ENCODE data around the gene USH2A.

The USH2A gene

GRCh38 chr1:216142921-216143320 lies 280.3 kb downstream of the USH2A start:
- TF ChIP-seq ZNF639 (tag by site-specific recombination; IDR thresholded peaks at IDR 0.05): no peak
- no peak for TF ChIP-seq KLF16 (tag by site-specific recombination; IDR thresholded peaks at IDR 0.05)
- no peak for TF ChIP-seq SCRT1 (tag by site-specific recombination; IDR thresholded peaks at IDR 0.05; ENCODE audit: borderline replicate concordance)
- no peak for TF ChIP-seq ZNF335 (tag by site-specific recombination; conservative IDR thresholded peaks at IDR 0.05)
- TF ChIP-seq ZBTB17 (tag by site-specific recombination; IDR thresholded peaks at IDR 0.05): no peak
- no peak for TF ChIP-seq BCL6B (tag by site-specific recombination; IDR thresholded peaks at IDR 0.05)
- TF ChIP-seq ZNF610 (tag by site-specific recombination; IDR thresholded peaks at IDR 0.05; ENCODE audit: borderline replicate concordance): no peak
- no peak for TF ChIP-seq ZNF529 (tag by site-specific recombination; IDR thresholded peaks at IDR 0.05; ENCODE audit: insufficient replicate concordance)
- TF ChIP-seq, protein P1, sequence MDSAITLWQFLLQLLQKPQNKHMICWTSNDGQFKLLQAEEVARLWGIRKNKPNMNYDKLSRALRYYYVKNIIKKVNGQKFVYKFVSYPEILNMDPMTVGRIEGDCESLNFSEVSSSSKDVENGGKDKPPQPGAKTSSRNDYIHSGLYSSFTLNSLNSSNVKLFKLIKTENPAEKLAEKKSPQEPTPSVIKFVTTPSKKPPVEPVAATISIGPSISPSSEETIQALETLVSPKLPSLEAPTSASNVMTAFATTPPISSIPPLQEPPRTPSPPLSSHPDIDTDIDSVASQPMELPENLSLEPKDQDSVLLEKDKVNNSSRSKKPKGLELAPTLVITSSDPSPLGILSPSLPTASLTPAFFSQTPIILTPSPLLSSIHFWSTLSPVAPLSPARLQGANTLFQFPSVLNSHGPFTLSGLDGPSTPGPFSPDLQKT (IDR thresholded peaks at IDR 0.05; ENCODE audit: borderline replicate concordance, low read depth, low read length): no peak
- TF ChIP-seq SP7 (tag by site-specific recombination; IDR thresholded peaks at IDR 0.05): no peak
- TF ChIP-seq ZNF768 (tag by site-specific recombination; IDR thresholded peaks at IDR 0.05): no peak
- TF ChIP-seq, protein P2, sequence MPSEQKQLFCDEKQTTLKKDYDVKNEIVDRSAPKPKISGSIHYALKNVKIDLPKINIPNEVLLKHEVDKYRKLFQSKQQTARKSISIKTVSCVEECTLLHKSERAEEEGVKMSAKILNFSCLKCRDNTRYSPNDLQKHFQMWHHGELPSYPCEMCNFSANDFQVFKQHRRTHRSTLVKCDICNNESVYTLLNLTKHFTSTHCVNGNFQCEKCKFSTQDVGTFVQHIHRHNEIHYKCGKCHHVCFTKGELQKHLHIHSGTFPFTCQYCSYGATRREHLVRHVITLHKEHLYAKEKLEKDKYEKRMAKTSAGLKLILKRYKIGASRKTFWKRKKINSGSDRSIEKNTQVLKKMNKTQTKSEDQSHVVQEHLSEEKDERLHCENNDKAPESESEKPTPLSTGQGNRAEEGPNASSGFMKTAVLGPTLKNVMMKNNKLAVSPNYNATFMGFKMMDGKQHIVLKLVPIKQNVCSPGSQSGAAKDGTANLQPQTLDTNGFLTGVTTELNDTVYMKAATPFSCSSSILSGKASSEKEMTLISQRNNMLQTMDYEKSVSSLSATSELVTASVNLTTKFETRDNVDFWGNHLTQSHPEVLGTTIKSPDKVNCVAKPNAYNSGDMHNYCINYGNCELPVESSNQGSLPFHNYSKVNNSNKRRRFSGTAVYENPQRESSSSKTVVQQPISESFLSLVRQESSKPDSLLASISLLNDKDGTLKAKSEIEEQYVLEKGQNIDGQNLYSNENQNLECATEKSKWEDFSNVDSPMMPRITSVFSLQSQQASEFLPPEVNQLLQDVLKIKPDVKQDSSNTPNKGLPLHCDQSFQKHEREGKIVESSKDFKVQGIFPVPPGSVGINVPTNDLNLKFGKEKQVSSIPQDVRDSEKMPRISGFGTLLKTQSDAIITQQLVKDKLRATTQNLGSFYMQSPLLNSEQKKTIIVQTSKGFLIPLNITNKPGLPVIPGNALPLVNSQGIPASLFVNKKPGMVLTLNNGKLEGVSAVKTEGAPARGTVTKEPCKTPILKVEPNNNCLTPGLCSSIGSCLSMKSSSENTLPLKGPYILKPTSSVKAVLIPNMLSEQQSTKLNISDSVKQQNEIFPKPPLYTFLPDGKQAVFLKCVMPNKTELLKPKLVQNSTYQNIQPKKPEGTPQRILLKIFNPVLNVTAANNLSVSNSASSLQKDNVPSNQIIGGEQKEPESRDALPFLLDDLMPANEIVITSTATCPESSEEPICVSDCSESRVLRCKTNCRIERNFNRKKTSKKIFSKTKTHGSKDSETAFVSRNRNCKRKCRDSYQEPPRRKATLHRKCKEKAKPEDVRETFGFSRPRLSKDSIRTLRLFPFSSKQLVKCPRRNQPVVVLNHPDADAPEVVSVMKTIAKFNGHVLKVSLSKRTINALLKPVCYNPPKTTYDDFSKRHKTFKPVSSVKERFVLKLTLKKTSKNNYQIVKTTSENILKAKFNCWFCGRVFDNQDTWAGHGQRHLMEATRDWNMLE (tag by site-specific recombination; conservative IDR thresholded peaks at IDR 0.05; ENCODE audit: low read depth): no peak
- TF ChIP-seq, protein P3, sequence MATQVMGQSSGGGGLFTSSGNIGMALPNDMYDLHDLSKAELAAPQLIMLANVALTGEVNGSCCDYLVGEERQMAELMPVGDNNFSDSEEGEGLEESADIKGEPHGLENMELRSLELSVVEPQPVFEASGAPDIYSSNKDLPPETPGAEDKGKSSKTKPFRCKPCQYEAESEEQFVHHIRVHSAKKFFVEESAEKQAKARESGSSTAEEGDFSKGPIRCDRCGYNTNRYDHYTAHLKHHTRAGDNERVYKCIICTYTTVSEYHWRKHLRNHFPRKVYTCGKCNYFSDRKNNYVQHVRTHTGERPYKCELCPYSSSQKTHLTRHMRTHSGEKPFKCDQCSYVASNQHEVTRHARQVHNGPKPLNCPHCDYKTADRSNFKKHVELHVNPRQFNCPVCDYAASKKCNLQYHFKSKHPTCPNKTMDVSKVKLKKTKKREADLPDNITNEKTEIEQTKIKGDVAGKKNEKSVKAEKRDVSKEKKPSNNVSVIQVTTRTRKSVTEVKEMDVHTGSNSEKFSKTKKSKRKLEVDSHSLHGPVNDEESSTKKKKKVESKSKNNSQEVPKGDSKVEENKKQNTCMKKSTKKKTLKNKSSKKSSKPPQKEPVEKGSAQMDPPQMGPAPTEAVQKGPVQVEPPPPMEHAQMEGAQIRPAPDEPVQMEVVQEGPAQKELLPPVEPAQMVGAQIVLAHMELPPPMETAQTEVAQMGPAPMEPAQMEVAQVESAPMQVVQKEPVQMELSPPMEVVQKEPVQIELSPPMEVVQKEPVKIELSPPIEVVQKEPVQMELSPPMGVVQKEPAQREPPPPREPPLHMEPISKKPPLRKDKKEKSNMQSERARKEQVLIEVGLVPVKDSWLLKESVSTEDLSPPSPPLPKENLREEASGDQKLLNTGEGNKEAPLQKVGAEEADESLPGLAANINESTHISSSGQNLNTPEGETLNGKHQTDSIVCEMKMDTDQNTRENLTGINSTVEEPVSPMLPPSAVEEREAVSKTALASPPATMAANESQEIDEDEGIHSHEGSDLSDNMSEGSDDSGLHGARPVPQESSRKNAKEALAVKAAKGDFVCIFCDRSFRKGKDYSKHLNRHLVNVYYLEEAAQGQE (tag by site-specific recombination; IDR thresholded peaks at IDR 0.05): no peak
- H3K27ac ChIP-seq (ENCODE audit: extremely low read depth, low read depth, low read length): no peak overlapping the region
- H3K4me1 ChIP-seq (ENCODE audit: control insufficient read depth, insufficient read depth, low read length): no peaks in the 10 kb centered on the region
- CTCF ChIA-PET: no interaction called here
- H3K36me3 ChIP-seq (ENCODE audit: control insufficient read depth in 2 of 2, insufficient read depth in 1 of 2, low read length in 2 of 2): no peaks in the 10 kb centered on the region
- POLR2A ChIA-PET: no interaction called here
- H3K9me3 ChIP-seq (ENCODE audit: control insufficient read depth, insufficient read depth, low read depth, low read length): no peaks in the 10 kb centered on the region
- H3K4me3 ChIP-seq (ENCODE audit: low read depth, low read length): no peak overlapping the region

All from HEK293 (cell line).